Body of pancreas (tissue), 4 donors: Measurements from ENCODE around the gene GSK3B. TPM values are rescaled to one million over a fixed set of nuclear protein-coding genes. Genes with fewer than 3 reads are reported as not detected.

Experiments used
- ATAC-seq: fragments of 150-250 bp; one replicate; pipeline ENCODE4 v1.9.1; 2016
- DNase-seq, 4 donors: peaks; one replicate each; pipeline ENCODE4 v3.0.0-alpha.2; 2019
- H3K27ac ChIP-seq, 4 donors: fragments of 200-600 bp; sonication (generic); 1 replicate in 3 of 4; 2 replicates in 1 of 4; pipeline versions ENCODE4 v1.5.1 to v1.6.1; 2016 to 2019; ENCODE audit warnings: mild to moderate bottlenecking in 1 of 4, mixed read lengths in 1 of 4, moderate library complexity in 1 of 4
- H3K27me3 ChIP-seq, 2 donors: fragments of 200-600 bp; sonication (generic); one replicate each; pipeline ENCODE4 v1.6.0; 2016; ENCODE audit warnings: mild to moderate bottlenecking in 1 of 2
- H3K36me3 ChIP-seq, 2 donors: fragments of 200-600 bp; sonication (generic); replicated peaks in 1 of 2; 2 replicates each; pipeline ENCODE4 v1.5.1; 2016; ENCODE audit warnings: low read depth in 2 of 2; ENCODE audit not compliant: insufficient read depth in 1 of 2
- H3K4me1 ChIP-seq: fragments of 200-600 bp; sonication (generic); one replicate; pipeline ENCODE4 v1.6.0; 2016
- H3K4me3 ChIP-seq, 2 donors: fragments of 200-600 bp; sonication (generic); 1 replicate in 1 of 2; 2 replicates in 1 of 2; pipeline ENCODE4 v1.5.1; 2016 to 2019
- H3K9me3 ChIP-seq, 3 donors: fragments of 200-600 bp; sonication (generic); 1 replicate in 2 of 3; 2 replicates in 1 of 3; pipeline ENCODE4 v1.5.1; 2016
- POLR2A ChIP-seq, 3 donors: fragments of 450-650 bp; IDR thresholded peaks; one replicate each; pipeline ENCODE4 v1.6.1; 2016; ENCODE audit warnings: antibody characterized with exemption in 3 of 3, mild to moderate bottlenecking in 2 of 3
- WGBS, 2 donors: methylation state at CpG; one replicate each; pipeline ENCODE4 v1.1.5; 2017; 5-methylcytosine and 5-hydroxymethylcytosine counted together
- intact Hi-C: fragments of 100-400 bp; cut with DNase I; formaldehyde crosslinking; loops from one replicate; pipeline ENCODE4 v1.15.1; 2023
- total RNA-seq, 2 donors: library from RNA; depleted of rRNA; stranded (reverse); fragments of >200 nt; gene quantifications; one replicate each; pipeline ENCODE4 v1.1.0, GENCODE V29; 2016
- TF ChIP-seq, protein P1 (sequence below), 7 experiments: fragments of 450-650 bp in 4 of 7; fragments of 200-600 bp in 3 of 7; sonication (generic) in 3 of 7; IDR thresholded peaks; one replicate each; pipeline ENCODE4 v1.5.1; 2016 to 2019; ENCODE audit warnings: antibody characterized with exemption in 7 of 7

Gene GSK3B
- total RNA-seq, 2 donors from 2014 or later: 15.0 to 18.8 TPM

DNA sequence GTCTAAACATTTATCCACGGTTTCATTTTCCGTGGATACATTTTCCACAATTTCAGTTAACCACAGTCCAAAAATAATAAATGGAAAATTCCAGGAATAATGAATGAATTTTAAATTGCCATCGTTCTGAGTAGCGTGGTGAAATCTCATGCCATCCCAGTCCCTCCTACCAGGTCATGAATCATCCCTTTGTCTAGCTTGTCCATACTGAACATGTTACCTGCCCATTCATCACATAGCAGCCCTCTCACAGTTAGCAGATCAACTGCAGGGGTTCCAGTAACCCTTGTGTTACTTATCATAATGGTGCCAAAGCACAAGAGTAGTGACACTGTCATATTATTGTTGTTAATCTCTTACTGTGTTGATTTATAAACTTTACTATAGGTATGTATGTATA lies 124.5 kb downstream of the GSK3B start:
- Histone ChIP-seq H3K9me3 (no peaks in the 10 kb centered on the region), H3K27me3 (no peaks in the 10 kb centered on the region), H3K36me3 (no peaks in the 10 kb centered on the region), H3K4me1 (no peaks in the 10 kb centered on the region), H3K27ac (no peak overlapping the region), H3K4me3 (no peak overlapping the region)
- intact Hi-C loops: no loop called here
- DNase-seq (no peak), ATAC-seq (no peak)
- WGBS, 2 donors: 95 to 96% methylated on average over 4 of the region's 4 CpGs
- TF ChIP-seq, protein P1, sequence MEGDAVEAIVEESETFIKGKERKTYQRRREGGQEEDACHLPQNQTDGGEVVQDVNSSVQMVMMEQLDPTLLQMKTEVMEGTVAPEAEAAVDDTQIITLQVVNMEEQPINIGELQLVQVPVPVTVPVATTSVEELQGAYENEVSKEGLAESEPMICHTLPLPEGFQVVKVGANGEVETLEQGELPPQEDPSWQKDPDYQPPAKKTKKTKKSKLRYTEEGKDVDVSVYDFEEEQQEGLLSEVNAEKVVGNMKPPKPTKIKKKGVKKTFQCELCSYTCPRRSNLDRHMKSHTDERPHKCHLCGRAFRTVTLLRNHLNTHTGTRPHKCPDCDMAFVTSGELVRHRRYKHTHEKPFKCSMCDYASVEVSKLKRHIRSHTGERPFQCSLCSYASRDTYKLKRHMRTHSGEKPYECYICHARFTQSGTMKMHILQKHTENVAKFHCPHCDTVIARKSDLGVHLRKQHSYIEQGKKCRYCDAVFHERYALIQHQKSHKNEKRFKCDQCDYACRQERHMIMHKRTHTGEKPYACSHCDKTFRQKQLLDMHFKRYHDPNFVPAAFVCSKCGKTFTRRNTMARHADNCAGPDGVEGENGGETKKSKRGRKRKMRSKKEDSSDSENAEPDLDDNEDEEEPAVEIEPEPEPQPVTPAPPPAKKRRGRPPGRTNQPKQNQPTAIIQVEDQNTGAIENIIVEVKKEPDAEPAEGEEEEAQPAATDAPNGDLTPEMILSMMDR (IDR thresholded peaks at IDR 0.05): no peak
- no peak for TF ChIP-seq POLR2A (IDR thresholded peaks at IDR 0.05)

- H3K27ac ChIP-seq: no peak overlapping the region
- no peak for ATAC-seq
- H3K36me3 ChIP-seq: no peaks in the 10 kb centered on the region
- no peaks in the 10 kb centered on the region for H3K4me1 ChIP-seq
- no peak for DNase-seq
- WGBS, 2 donors: 95% methylated on average over 7 of the region's 7 CpGs
- H3K4me3 ChIP-seq: no peak overlapping the region
- no peaks in the 10 kb centered on the region for H3K27me3 ChIP-seq
- H3K9me3 ChIP-seq: no peaks in the 10 kb centered on the region
- intact Hi-C loops: no loop called here
- no peak for TF ChIP-seq POLR2A (IDR thresholded peaks at IDR 0.05)
- TF ChIP-seq, protein P1 (IDR thresholded peaks at IDR 0.05): no peak
Measured at GRCh38 chr3:119967353-119968006, 126.8 kb downstream of the GSK3B start.

- WGBS, 2 donors: 14 to 35% methylated on average over 1 of the region's 1 CpG
- H3K27me3 ChIP-seq: no peaks in the 10 kb centered on the region
- TF ChIP-seq, protein P1 (IDR thresholded peaks at IDR 0.05): no peak
- no peak for TF ChIP-seq POLR2A (IDR thresholded peaks at IDR 0.05)
- no peaks in the 10 kb centered on the region for H3K9me3 ChIP-seq
- H3K36me3 ChIP-seq: no peaks in the 10 kb centered on the region
- H3K4me1 ChIP-seq: no peaks in the 10 kb centered on the region
- H3K27ac ChIP-seq: no peak overlapping the region
- DNase-seq: no peak
- ATAC-seq: no peak
- intact Hi-C loops: no loop called here
- no peak overlapping the region for H3K4me3 ChIP-seq
Measured at GRCh38 chr3:119965692-119966091, 128.6 kb downstream of the GSK3B start.

GRCh38 chr3:119964294-119964693 lies 130.0 kb downstream of the GSK3B start:
- H3K27me3 ChIP-seq: no peaks in the 10 kb centered on the region
- WGBS, 2 donors: 64 to 67% methylated on average over 2 of the region's 2 CpGs
- TF ChIP-seq POLR2A (IDR thresholded peaks at IDR 0.05): no peak
- TF ChIP-seq, protein P1 (IDR thresholded peaks at IDR 0.05): no peak
- DNase-seq (no peak), ATAC-seq (no peak)
- H3K9me3 ChIP-seq: no peaks in the 10 kb centered on the region
- H3K27ac ChIP-seq: no peak overlapping the region
- intact Hi-C loops: no loop called here
- H3K36me3 ChIP-seq: no peaks in the 10 kb centered on the region
- H3K4me3 ChIP-seq: no peak overlapping the region
- H3K4me1 ChIP-seq: no peaks in the 10 kb centered on the region

- H3K9me3 ChIP-seq: no peaks in the 10 kb centered on the region
- 96 to 98% methylated on average over 6 of the region's 6 CpGs for WGBS, 2 donors
- intact Hi-C loops: no loop called here
- no peak for TF ChIP-seq POLR2A (IDR thresholded peaks at IDR 0.05)
- TF ChIP-seq, protein P1 (IDR thresholded peaks at IDR 0.05): no peak
- H3K27me3 ChIP-seq: no peaks in the 10 kb centered on the region
- ATAC-seq (no peak), DNase-seq (no peak)
- no peaks in the 10 kb centered on the region for H3K36me3 ChIP-seq
- H3K4me1 ChIP-seq: no peaks in the 10 kb centered on the region
- H3K27ac ChIP-seq: no peak overlapping the region
- H3K4me3 ChIP-seq: no peak overlapping the region
Measured at GRCh38 chr3:119955972-119956371, 138.3 kb downstream of the GSK3B start.
